Measurements from ENCODE around the gene ZNF397.

Gene ZNF397

GRCh38 chr18:35306588-35307250 is 65.9 kb downstream of the ZNF397 start:
- no peak for DNase-seq
